ENCODE data around the gene THSD7B.
A peak's percentile ranks its signal among the peaks of the same experiment; 100 is the strongest.

THSD7B gene

GRCh38 chr2:137221797-137222492 lies 456.6 kb downstream of the THSD7B start (continued):
- TF ChIP-seq CREB5 (CRISPR knock-in tag; IDR thresholded peaks at IDR 0.05; ENCODE audit: low read depth): no peak
- TF ChIP-seq CSRNP3 (CRISPR knock-in tag; IDR thresholded peaks at IDR 0.05): no peak
- TF ChIP-seq ZNF8 (CRISPR knock-in tag; IDR thresholded peaks at IDR 0.05): no peak
- TF ChIP-seq ZC3H10 (CRISPR knock-in tag; IDR thresholded peaks at IDR 0.05): no peak

- no peak for ATAC-seq
- TF ChIP-seq ZNF565 (CRISPR knock-in tag; conservative IDR thresholded peaks at IDR 0.05; ENCODE audit: low read depth) (no peak), ZFP3 (CRISPR knock-in tag; IDR thresholded peaks at IDR 0.05) (no peak), TOX (CRISPR knock-in tag; IDR thresholded peaks at IDR 0.05; ENCODE audit: borderline replicate concordance) (no peak), PPARA (CRISPR knock-in tag; IDR thresholded peaks at IDR 0.05; ENCODE audit: borderline replicate concordance) (no peak), TSHZ2 (CRISPR knock-in tag; IDR thresholded peaks at IDR 0.05) (no peak), ZNF70 (CRISPR knock-in tag; IDR thresholded peaks at IDR 0.05) (no peak), ZNF8 (CRISPR knock-in tag; IDR thresholded peaks at IDR 0.05) (no peak), TCF4 (CRISPR knock-in tag; IDR thresholded peaks at IDR 0.05; ENCODE audit: borderline replicate concordance) (no peak), CREB5 (CRISPR knock-in tag; IDR thresholded peaks at IDR 0.05; ENCODE audit: low read depth) (no peak), ESRRG (CRISPR knock-in tag; IDR thresholded peaks at IDR 0.05) (no peak)
Observed at GRCh38 chr2:137223722-137224121, 458.4 kb downstream of the THSD7B start.

GRCh38 chr2:137228566-137228965 lies 463.2 kb downstream of the THSD7B start:
- ATAC-seq: peak; percentile 73
- peak; percentile 66 for TF ChIP-seq ISL1 (CRISPR knock-in tag; IDR thresholded peaks at IDR 0.05)
- TF ChIP-seq TCF4 (CRISPR knock-in tag; IDR thresholded peaks at IDR 0.05; ENCODE audit: borderline replicate concordance): no peak

GRCh38 chr2:137229834-137230233 lies 464.5 kb downstream of the THSD7B start:
- ATAC-seq: no peak
- no peak for TF ChIP-seq GLIS3 (CRISPR knock-in tag; IDR thresholded peaks at IDR 0.05)
- TF ChIP-seq ZNF8 (CRISPR knock-in tag; IDR thresholded peaks at IDR 0.05): no peak
- no peak for TF ChIP-seq TSHZ2 (CRISPR knock-in tag; IDR thresholded peaks at IDR 0.05)
- TF ChIP-seq TCF4 (CRISPR knock-in tag; IDR thresholded peaks at IDR 0.05; ENCODE audit: borderline replicate concordance): no peak
- no peak for TF ChIP-seq BACH2 (CRISPR knock-in tag; IDR thresholded peaks at IDR 0.05; ENCODE audit: borderline replicate concordance)
- TF ChIP-seq CSRNP3 (CRISPR knock-in tag; IDR thresholded peaks at IDR 0.05): no peak
- TF ChIP-seq ZNF70 (CRISPR knock-in tag; IDR thresholded peaks at IDR 0.05): no peak

All from SK-N-SH treated with all-trans-retinoic acid at 6 μM for 48 hours (cell line).